Inflammatory macrophage (primary cell): ENCODE measurements around the gene SPACA9.

Experiments
- DNase-seq, 2 donors: peaks; one replicate each; pipeline ENCODE4 v3.0.0-alpha.2; 2020 to 2022

Gene SPACA9

GRCh38 chr9:132863096-132863495 is 15.6 kb upstream of the SPACA9 start:
- DNase-seq: no peak

GRCh38 chr9:132864277-132864676 is 14.4 kb upstream of the SPACA9 start:
- DNase-seq: no peak

DNA sequence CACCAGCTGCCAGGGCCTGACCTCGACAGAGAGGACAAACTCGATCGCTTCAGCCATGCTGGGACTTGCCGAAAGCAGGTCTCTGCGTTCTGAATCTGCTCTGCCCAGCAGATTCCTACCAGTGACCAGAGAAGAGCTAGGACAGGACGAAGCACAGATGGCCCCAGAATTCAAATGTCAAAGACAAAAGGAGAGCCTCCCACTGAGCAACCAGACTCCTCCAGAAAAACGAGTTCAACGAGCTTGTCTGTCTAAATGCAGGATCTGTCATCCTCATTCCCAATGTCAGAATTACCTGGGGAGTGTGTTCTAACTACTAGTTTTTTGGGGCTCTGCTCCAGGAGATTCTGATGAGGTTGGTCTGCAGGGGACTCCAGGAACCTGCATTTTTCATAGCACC is 14.0 kb upstream of the SPACA9 start:
- no peak for DNase-seq

- DNase-seq: no peak
These were observed 11.8 kb upstream of the SPACA9 start for GRCh38 chr9:132866898-132867297.

DNA sequence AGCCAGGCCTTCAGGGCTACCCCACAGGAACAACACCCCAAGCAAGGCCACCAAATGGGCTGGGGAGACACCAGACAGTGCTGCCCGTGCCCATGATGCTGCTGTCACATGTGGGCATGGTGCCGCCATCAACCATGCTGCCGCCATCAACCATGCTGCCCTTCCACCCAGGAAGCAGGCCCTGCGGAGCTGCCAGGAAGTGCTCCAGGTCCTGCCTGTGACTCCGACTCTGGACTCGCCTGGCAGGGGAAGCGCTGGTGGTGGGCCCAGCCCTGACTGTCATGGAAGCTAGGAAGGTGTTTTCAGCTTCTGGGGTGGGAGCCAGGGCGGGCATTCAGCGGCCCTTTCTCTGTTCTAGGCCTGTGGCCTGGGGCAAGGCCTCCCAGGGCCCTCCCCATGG is 9.4 kb upstream of the SPACA9 start:
- DNase-seq: no peak

DNA sequence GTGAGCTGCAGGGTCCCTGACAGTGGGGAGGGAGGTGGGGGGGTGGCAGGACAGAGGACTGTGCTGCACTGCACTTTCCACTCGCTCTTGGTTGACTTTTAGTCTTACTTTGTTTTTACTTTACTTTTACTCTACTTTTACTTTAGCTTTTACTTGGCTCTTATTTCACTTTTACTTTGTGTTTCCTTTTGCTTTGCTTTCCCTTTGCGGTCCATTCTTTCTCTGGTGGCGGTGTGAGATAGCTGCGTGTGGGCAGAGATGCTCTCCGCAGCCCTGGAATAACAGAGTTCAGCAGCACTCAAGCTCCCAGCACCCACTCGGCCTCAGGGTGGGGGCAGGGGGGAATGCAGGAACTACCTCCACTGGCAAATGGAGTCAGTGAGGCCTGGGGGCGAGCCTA is 5.3 kb upstream of the SPACA9 start:
- no peak for DNase-seq

DNA sequence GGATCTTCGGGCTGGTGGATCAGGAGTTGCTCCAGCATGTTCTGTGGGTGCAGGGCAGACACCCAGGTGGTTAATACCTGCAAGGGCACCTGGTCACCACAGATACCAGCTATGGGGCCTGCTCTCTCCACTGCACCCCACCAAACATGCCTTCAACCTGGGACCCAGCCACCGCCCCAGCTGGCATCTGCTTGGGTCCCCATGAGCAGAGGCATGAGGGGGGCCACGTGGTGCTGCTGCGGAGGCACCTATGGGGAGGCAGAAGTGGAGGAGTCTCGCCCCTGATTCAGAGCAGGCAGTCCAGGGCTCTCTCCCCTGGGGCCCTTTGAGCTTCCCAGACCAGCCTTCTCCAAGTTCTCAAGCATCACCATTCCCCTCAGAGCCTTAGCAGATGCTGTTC is 3.5 kb upstream of the SPACA9 start:
- DNase-seq: no peak

GRCh38 chr9:132876849-132877248 is 1.8 kb upstream of the SPACA9 start:
- no peak for DNase-seq

DNA sequence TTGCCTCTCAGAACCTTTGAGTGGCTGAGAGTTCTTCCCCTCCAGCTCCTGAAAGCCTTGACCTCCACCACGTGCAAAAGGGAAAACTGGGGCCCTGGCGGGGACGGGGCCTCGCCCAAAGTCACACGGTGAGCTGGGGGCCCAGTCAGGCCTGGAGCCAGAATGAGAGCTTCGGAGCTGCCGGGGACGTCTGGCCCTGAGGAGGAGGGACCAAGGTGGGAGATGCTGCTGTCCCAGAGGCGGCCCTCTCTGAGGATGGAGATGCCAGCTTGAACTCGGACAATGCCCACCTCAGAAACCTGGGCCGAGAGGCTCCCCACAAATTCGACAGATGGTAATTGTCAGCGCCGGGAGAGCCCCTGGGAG is 1.3 kb upstream of the SPACA9 start:
- DNase-seq: no peak

GRCh38 chr9:132877824-132878694 is 639 bp upstream of the SPACA9 start, which contains the start of gene AK8:
Gene AK8, minus strand, starts transcription at chr9:132878284. Its CDS starts 29 bp downstream, at chr9:132878255.
- peak; percentile 66 to 77 for DNase-seq

DNA sequence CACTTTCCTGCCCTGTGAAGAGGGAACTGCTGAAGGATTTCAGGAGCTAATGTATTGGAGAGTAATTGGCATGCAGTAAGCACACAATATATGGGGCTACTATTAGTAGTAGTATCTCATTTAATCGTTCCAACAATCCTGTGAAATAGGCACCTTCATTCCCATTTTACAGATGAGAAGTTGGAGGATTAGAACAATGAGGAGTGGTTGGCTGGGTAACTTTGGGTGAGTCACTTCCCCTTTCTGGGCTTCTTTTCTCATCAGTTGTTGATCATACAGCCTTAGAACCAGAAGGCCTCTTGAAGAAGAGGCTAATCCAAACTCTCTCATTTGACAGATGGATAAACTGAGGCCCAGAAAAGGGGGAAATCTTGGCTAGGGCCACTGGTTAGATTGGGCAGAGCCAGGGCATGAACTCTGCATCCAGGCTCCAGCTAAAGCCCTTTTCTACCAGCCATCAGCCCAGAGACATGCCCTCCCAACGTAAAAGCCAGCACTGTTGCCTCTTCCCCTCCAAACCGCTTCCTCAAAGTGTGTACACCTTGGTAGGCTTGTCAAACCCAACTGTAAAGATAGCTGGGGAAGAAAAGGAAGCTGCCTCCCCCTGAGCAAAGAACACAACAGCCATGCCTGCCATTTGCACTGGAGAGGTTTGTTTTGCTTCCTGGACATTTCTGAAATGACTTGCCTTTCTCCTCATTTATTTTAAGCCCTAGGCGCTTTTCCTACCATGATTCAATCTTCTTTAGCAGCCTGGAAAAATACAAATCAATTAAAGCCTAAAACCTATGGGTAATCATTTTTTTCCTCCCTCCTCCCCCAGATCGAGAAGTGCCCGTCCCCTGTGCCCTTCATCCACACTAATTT is 992 bp downstream of the SPACA9 start:
- peak in 1 of 2 donors; percentile 9 for DNase-seq

DNA sequence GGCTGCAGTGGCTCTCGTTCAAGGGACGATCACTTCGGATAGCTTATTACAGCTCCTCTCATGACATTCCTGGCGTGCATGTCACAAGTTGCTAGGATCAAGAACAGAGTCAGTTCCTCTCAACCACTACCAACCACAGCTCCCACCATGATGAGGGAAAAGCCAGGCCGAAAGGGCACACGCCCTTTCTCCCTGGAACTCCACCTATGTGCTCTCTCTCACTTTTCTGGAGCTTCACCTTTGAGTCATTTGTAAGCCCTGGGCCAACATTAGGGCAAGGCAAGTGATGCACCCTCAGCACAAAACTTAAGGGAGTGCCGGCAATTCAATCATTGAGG is 1.6 kb downstream of the SPACA9 start:
- no peak for DNase-seq

GRCh38 chr9:132881826-132882225 is 3.1 kb downstream of the SPACA9 start:
- DNase-seq: no peak

DNA sequence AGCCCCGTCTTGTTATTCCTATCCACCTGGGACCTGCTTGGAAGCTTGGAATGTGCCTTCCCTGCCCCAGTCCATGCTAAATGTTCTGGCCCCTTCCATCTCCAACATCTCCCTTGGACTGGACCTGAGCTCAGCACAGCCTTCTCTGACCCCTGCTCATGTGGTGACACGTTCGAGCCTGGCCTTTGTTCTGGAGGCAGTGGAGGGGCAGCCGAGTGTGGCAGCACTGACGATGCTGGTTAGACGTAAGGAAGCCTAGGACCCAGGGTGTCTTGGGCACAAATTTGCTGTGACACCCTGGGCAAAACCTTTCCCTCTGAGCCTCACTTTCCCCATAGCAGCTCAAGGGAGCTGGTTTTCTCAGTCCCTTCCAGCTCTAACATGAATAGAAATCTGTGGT is 3.9 kb downstream of the SPACA9 start:
- DNase-seq: no peak

DNA sequence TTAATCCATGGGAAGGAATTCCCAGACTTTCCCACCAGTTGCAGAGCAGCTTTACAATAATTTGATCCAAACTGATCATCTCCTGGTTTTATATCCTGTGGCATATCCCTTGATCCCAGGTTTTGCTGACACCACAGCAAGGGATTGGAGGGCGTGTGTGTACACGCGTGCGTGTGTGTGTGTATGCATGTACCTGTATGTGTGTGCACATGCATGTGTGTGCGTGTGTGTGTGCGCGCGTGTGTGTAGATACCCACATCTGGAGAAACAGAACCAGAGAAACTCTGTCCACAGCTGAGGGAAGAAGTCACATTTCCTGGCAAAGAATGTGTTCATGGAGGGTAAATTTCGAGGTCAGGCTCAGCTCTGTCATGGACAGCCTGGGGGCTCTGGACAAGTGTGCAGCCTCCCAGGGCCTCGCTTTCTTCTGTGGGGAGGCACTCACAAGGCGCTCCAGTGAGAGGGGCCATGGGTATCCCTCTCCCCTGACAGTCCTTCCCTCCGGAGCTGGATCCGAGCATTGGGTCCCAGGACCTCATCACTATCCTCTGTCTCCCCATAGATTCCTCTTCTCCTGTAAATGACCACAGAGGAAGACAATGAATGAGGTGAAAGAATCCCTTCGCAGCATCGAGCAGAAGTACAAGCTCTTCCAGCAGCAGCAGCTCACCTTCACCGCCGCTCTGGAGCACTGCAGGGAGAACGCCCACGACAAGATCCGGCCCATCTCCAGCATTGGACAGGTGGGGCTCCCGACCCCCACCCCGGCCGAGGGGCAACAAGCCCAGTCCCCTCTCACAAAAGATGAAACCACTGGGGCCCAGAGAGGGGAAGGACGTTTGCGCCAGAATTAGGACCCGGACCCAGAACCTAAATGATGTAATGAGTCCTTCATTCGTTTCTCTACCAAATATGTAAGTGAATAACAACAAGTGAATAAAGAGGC is 4.9 kb downstream of the SPACA9 start:
- no peak for DNase-seq

GRCh38 chr9:132885720-132886333 is 7.1 kb downstream of the SPACA9 start:
- DNase-seq: no peak

DNA sequence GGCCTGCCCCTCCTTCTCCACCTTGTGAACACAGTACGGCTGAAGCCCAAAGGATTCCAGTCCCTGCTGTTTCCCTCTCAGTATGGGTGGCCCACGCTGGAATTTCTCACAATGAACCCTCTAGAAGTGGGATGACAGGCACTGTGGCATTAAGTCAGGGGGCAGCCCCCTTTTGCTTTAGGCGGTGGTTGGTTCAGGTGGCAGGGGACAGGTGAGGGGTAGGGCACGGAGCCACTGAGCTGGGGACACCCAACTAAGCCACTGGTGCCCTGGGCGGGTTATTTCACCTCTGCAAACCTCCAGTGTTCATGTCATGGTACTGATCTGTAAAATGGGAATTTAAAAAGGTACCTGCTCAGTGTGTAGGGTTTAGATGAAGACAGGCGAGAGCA is 7.6 kb downstream of the SPACA9 start:
- DNase-seq: no peak

- no peak for DNase-seq
These were observed 8.8 kb downstream of the SPACA9 start for GRCh38 chr9:132887181-132888120.

DNA sequence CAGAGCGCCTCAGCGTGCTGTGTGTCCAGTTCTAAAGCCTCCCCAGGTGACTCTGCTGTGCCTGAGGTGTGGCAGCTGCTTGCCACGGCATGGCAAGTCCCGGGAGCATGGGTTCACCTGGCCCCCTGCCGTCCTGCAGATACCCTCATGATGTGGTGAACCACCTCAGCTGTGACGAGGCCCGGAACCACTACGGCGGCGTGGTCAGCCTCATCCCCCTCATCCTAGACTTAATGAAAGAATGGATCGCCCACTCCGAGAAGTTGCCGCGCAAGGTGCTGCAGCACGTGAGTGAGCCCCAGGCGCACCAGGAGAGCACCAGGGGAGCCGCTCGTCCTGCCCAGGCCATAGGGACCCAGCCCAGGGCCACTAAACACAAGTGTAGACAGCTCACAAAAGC is 9.5 kb downstream of the SPACA9 start:
- no peak for DNase-seq

DNA sequence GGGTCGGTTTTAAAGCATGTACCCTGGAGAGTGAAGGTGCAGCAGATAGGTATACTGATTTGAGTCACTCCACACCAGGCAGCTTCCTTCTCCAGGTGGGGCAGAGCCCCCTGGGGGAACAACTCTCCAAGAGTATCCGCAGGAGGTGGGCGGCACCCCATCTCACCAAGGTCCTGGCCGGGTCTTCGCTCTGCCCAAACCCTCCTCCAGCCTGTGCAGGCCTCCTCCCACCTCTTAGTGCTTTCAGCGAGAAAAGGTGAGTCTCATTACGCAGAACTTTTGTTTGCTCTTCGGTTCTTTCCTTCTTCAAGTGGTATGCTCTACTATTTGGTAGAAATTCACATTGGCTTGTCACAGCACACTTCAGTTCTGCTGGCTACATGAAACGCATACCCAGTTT is 13.7 kb downstream of the SPACA9 start:
- no peak for DNase-seq

GRCh38 chr9:132894346-132894745 is 15.6 kb downstream of the SPACA9 start:
- DNase-seq: no peak
